DMS 273 (cell line): ENCODE results near the gene OR5M8.

Experiments used
- DNase-seq: peaks from one replicate; lab custom pipeline; 2025; ENCODE audit not compliant: unreplicated experiment; lab: John Stamatoyannopoulos, UW

The OR5M8 gene

GRCh38 chr11:56491270-56491669 lies at the start of gene OR5M8:
OR5M8 (minus strand) TSS chr11:56491370; CDS start chr11:56491370, 0 bp downstream.
- no peak for DNase-seq

GRCh38 chr11:56533054-56533740 lies 42.0 kb upstream of the OR5M8 start:
- DNase-seq, result no peak

- no peak for DNase-seq
Measured at GRCh38 chr11:56531856-56532255, 40.7 kb upstream of the OR5M8 start.

GRCh38 chr11:56522008-56522407 lies 30.8 kb upstream of the OR5M8 start:
- peak; percentile 1 for DNase-seq

GRCh38 chr11:56513280-56513679 lies 22.1 kb upstream of the OR5M8 start:
- no peak for DNase-seq

GRCh38 chr11:56509439-56509838 lies 18.3 kb upstream of the OR5M8 start:
- DNase-seq, result no peak

- DNase-seq, result no peak
Measured at GRCh38 chr11:56497010-56497409, 5.8 kb upstream of the OR5M8 start.

GRCh38 chr11:56495117-56495516 lies 3.9 kb upstream of the OR5M8 start:
- no peak for DNase-seq

GRCh38 chr11:56486801-56487200 lies 4.4 kb downstream of the OR5M8 start:
- DNase-seq, result no peak

GRCh38 chr11:56474729-56475235 lies 16.4 kb downstream of the OR5M8 start:
- no peak for DNase-seq

GRCh38 chr11:56473252-56473651 lies 17.9 kb downstream of the OR5M8 start, which contains the start of gene OR5M3:
OR5M3 (minus strand) TSS chr11:56473352; CDS start chr11:56470497, 2,855 bp downstream.
- no peak for DNase-seq

GRCh38 chr11:56457076-56457475 lies 34.1 kb downstream of the OR5M8 start:
- no peak for DNase-seq

- no peak for DNase-seq
Measured at GRCh38 chr11:56453521-56453920, 37.6 kb downstream of the OR5M8 start.
